Inferior parietal cortex (tissue), 1 donor: ENCODE measurements around the gene MTMR11.
A peak's percentile ranks its signal among the peaks of the same experiment; 100 is the strongest.
"Not testable (repeated sequence)": the region's sequence is repeated elsewhere in the genome, so short reads cannot be mapped to it uniquely, and the experiment has no call there.

Experiments
- DNase-seq: peaks from one replicate; pipeline ENCODE4 v3.0.0-alpha.2; 2016; ENCODE audit errors: extremely low spot score

MTMR11 gene

GRCh38 chr1:149899460-149900284 lies 37.0 kb downstream of the MTMR11 start, which contains the start of gene BOLA1:
TSS of gene BOLA1 (plus strand) at chr1:149899568. CDS start at chr1:149900060, 492 bp downstream.
- DNase-seq, result peak; percentile 98

- DNase-seq, result no peak
Observed at GRCh38 chr1:149896575-149896974, 40.1 kb downstream of the MTMR11 start.

GRCh38 chr1:149888999-149889289 lies 47.7 kb downstream of the MTMR11 start:
- DNase-seq, result no peak

GRCh38 chr1:149888247-149888998 lies 48.3 kb downstream of the MTMR11 start:
- DNase-seq, result peak; percentile 81

GRCh38 chr1:149887456-149888246 lies 49.0 kb downstream of the MTMR11 start:
- DNase-seq, result peak; percentile 99

GRCh38 chr1:149887196-149887455 lies 49.6 kb downstream of the MTMR11 start:
- DNase-seq, result not testable (repeated sequence)

- DNase-seq, result peak; percentile 100
Observed at GRCh38 chr1:149886396-149887195, 50.1 kb downstream of the MTMR11 start.

GRCh38 chr1:149886121-149886395 lies 50.6 kb downstream of the MTMR11 start:
- DNase-seq, result not testable (repeated sequence)

- DNase-seq, result peak; percentile 80
Observed at GRCh38 chr1:149885339-149886120, 51.1 kb downstream of the MTMR11 start.

GRCh38 chr1:149884433-149885338 lies 52.0 kb downstream of the MTMR11 start:
- DNase-seq, result no peak

- no peak for DNase-seq
Observed at GRCh38 chr1:149883598-149884247, 53.0 kb downstream of the MTMR11 start.

GRCh38 chr1:149881876-149882275 lies 54.8 kb downstream of the MTMR11 start:
- DNase-seq, result no peak

- no peak for DNase-seq
Observed at GRCh38 chr1:149879556-149879955, 57.1 kb downstream of the MTMR11 start.
